Panc1 (cell line): ENCODE results near the gene NFAT5. TPM values are rescaled to one million over a fixed set of nuclear protein-coding genes. Genes with fewer than 3 reads are reported as not detected.

Source experiments
- ATAC-seq: fragments of 200-7000 bp; cut with Tn5 transposase; 2 replicates; pipeline ENCODE4 v1.9.1; 2020; ENCODE audit warnings: mild to moderate bottlenecking, moderate library complexity
- BruUV-seq: library from RNA; stranded (reverse); fragments of 400-500 nt; replicated peaks from 2 replicates; lab custom pipeline; 2021; lab: Mats Ljungman, UMichigan
- CTCF ChIA-PET: fragments of 300-600 bp; sonication (Branson Sonifier 250); formaldehyde crosslinking; loops from one replicate; lab custom pipeline; 2022; ENCODE audit warnings: antibody characterized with exemption; lab: Charles Lee
- POLR2A ChIA-PET: fragments of 300-600 bp; sonication (Branson Sonifier 250); formaldehyde crosslinking; loops from one replicate; lab custom pipeline; 2022; ENCODE audit warnings: antibody characterized with exemption; lab: Charles Lee
- DNase-seq: peaks from one replicate; pipeline ENCODE4 v3.0.0-alpha.2; 2010; ENCODE audit warnings: low read depth, low spot score
- H3K27ac ChIP-seq: 2 replicates; pipeline ENCODE4 v1.5.1; 2011; ENCODE audit warnings: mild to moderate bottlenecking, low read length, inconsistent platforms
- H3K27me3 ChIP-seq: fragments of 200-500 bp; sonication (Bioruptor generic); 2 replicates; pipeline ENCODE4 v1.6.0; 2014; ENCODE audit warnings: low read length, inconsistent platforms; ENCODE audit not compliant: control insufficient read depth, insufficient read depth
- H3K36me3 ChIP-seq: fragments of 200-500 bp; sonication (Bioruptor generic); 2 replicates; pipeline ENCODE4 v1.5.1; 2014; ENCODE audit warnings: inconsistent platforms, mild to moderate bottlenecking, low read length, moderate library complexity; ENCODE audit not compliant: control insufficient read depth, insufficient read depth
- H3K4me1 ChIP-seq: 2 replicates; pipeline ENCODE4 v1.5.1; 2011; ENCODE audit warnings: inconsistent platforms, mild to moderate bottlenecking, low read length, moderate library complexity; ENCODE audit not compliant: control insufficient read depth, insufficient read depth
- H3K4me3 ChIP-seq, 2 experiments: 2 replicates each; pipeline ENCODE4 v1.5.1; 2011 to 2012; ENCODE audit warnings: low read depth in 2 of 2, low read length in 2 of 2, mild to moderate bottlenecking in 2 of 2, inconsistent platforms in 1 of 2, moderate library complexity in 1 of 2
- H3K9me3 ChIP-seq: fragments of 200-500 bp; sonication (Bioruptor generic); 2 replicates; pipeline ENCODE4 v1.5.1; 2014; ENCODE audit warnings: low read depth, mild to moderate bottlenecking, inconsistent platforms, low read length, moderate library complexity; ENCODE audit not compliant: control insufficient read depth, insufficient read depth
- CTCF ChIP-seq: fragments of 450-650 bp; IDR thresholded peaks from 2 replicates; pipeline ENCODE4 v1.5.1; 2017; ENCODE audit warnings: mild to moderate bottlenecking
- POLR2AphosphoS5 ChIP-seq: IDR thresholded peaks from 2 replicates; pipeline ENCODE4 v1.6.1; 2012; ENCODE audit warnings: mild to moderate bottlenecking, low read depth, low read length, moderate library complexity
- REST ChIP-seq, 2 experiments: IDR thresholded peaks; 2 replicates each; pipeline ENCODE4 v1.6.1; 2011 to 2012; ENCODE audit warnings: low read depth in 2 of 2, control low read depth in 1 of 2, low read length in 1 of 2, mild to moderate bottlenecking in 1 of 2, moderate library complexity in 1 of 2; ENCODE audit not compliant: insufficient read depth in 1 of 2
- SIN3A ChIP-seq: IDR thresholded peaks from 2 replicates; pipeline ENCODE4 v1.6.1; 2012; ENCODE audit warnings: low read depth, mild to moderate bottlenecking, low read length, moderate library complexity, borderline replicate concordance; ENCODE audit not compliant: insufficient read depth
- TCF7L2 ChIP-seq: IDR thresholded peaks from 2 replicates; pipeline ENCODE4 v1.6.1; 2011; ENCODE audit warnings: mild to moderate bottlenecking, low read depth, low read length, inconsistent platforms
- in situ Hi-C: cut with HindIII; loops from 2 replicates; pipeline ENCODE4 v1.10.0; 2016; ENCODE audit warnings: low sequenced_read_pairs, low pct_unique_long_range_greater_than_20kb
- intact Hi-C: fragments of 100-400 bp; cut with micrococcal nuclease; formaldehyde crosslinking; loops from one replicate; pipeline ENCODE4 v1.10.0; 2022; ENCODE audit not compliant: unreplicated experiment
- total RNA-seq: library from RNA; stranded (reverse); gene quantifications from one replicate; pipeline ENCODE4 v1.2.1, GENCODE V29; 2021; ENCODE audit not compliant: unreplicated experiment

The NFAT5 gene
- total RNA-seq, 1 experiment from 2014 or later, result 57.0 TPM

GRCh38 chr16:69538808-69539207 is 27.0 kb upstream of the NFAT5 start:
- no peaks in the 10 kb centered on the region for H3K9me3 ChIP-seq
- intact Hi-C loops (no loop called here), in situ Hi-C loops (no loop called here)
- H3K27ac ChIP-seq, result no peak overlapping the region; the same call in 1 of the 2 replicates
- BruUV-seq, result no TSS peak
- ChIA-PET POLR2A (no interaction called here), CTCF (no interaction called here)
- no peaks in the 10 kb centered on the region for H3K36me3 ChIP-seq
- no peaks in the 10 kb centered on the region for H3K27me3 ChIP-seq
- TF ChIP-seq POLR2AphosphoS5 (no peak), REST (IDR thresholded peaks at IDR 0.05; ENCODE audit: insufficient read depth in 1 of 2, low read depth in 2 of 2, low read length in 1 of 2) (no peak), TCF7L2 (no peak), SIN3A (no peak), CTCF (no peak)
- peaks cover 11% of the 10 kb centered on the region for H3K4me1 ChIP-seq
- no peak overlapping the region for H3K4me3 ChIP-seq
- DNase-seq, result no peak
- no peak for ATAC-seq

GRCh38 chr16:69542974-69543373 is 22.8 kb upstream of the NFAT5 start:
- peak overlapping the region; percentile 29; the same call in 1 of the 2 replicates for H3K27ac ChIP-seq
- ChIA-PET POLR2A (no interaction called here), CTCF (no interaction called here)
- H3K4me1 ChIP-seq, result peaks cover 12% of the 10 kb centered on the region
- no peak for ATAC-seq
- H3K36me3 ChIP-seq, result no peaks in the 10 kb centered on the region
- in situ Hi-C loops, result no loop called here
- no TSS peak for BruUV-seq
- H3K27me3 ChIP-seq, result no peaks in the 10 kb centered on the region
- no peak for TF ChIP-seq POLR2AphosphoS5
- no peak for TF ChIP-seq TCF7L2
- no peak for TF ChIP-seq CTCF
- TF ChIP-seq SIN3A, result no peak
- no peak for TF ChIP-seq REST (IDR thresholded peaks at IDR 0.05; ENCODE audit: insufficient read depth in 1 of 2, low read depth in 2 of 2, low read length in 1 of 2)
- DNase-seq, result no peak
- no peak overlapping the region for H3K4me3 ChIP-seq
- intact Hi-C loops, result no loop called here
- H3K9me3 ChIP-seq, result no peaks in the 10 kb centered on the region
